Cardiac fibroblast (primary cell): ENCODE data around the gene PLEKHA5.

ENCODE experiments used
- DNase-seq, 2 donors: peaks; one replicate each; pipeline versions ENCODE4 v3.0.0 to v3.0.0-alpha.2; 2010; ENCODE audit warnings: low read depth in 2 of 2
- H3K4me3 ChIP-seq, 2 donors: replicated peaks in 1 of 2; 1 replicate in 1 of 2; 2 replicates in 1 of 2; pipeline ENCODE4 v1.5.1; 2011; ENCODE audit warnings: low read depth in 2 of 2, low read length in 2 of 2, mild to moderate bottlenecking in 2 of 2, moderate library complexity in 1 of 2
- CTCF ChIP-seq: IDR thresholded peaks from one replicate; pipeline ENCODE4 v1.5.1; 2011; ENCODE audit warnings: low read depth, mild to moderate bottlenecking, low read length, inconsistent platforms

PLEKHA5 gene

GRCh38 chr12:19273482-19274330 is 144.2 kb downstream of the PLEKHA5 start:
- H3K4me3 ChIP-seq: no peak overlapping the region
- DNase-seq: peak; percentile 96 to 97
- TF ChIP-seq CTCF: no peak

- TF ChIP-seq CTCF: no peak
- DNase-seq: no peak
Measured at GRCh38 chr12:19276767-19277166, 147.2 kb downstream of the PLEKHA5 start.

GRCh38 chr12:19277711-19278110 is 148.2 kb downstream of the PLEKHA5 start:
- no peak overlapping the region for H3K4me3 ChIP-seq
- no peak for DNase-seq
- no peak for TF ChIP-seq CTCF

More at GRCh38 chr12:19276767-19277166, 147.2 kb downstream of the PLEKHA5 start:
- H3K4me3 ChIP-seq: no peak overlapping the region

- DNase-seq: no peak
- no peak overlapping the region for H3K4me3 ChIP-seq
- no peak for TF ChIP-seq CTCF
Measured at GRCh38 chr12:19278407-19278806, 148.9 kb downstream of the PLEKHA5 start.

GRCh38 chr12:19282133-19282699 is 152.7 kb downstream of the PLEKHA5 start:
- H3K4me3 ChIP-seq: no peak overlapping the region
- TF ChIP-seq CTCF: no peak
- no peak for DNase-seq

GRCh38 chr12:19284658-19285057 is 155.1 kb downstream of the PLEKHA5 start:
- H3K4me3 ChIP-seq: no peak overlapping the region
- no peak for DNase-seq
- no peak for TF ChIP-seq CTCF
